Activated B cell treated with CpG ODN at 0.5 μM for 24 hours (primary cell): ENCODE measurements around the gene GALNT17. TPM values are rescaled to one million over a fixed set of nuclear protein-coding genes. Genes with fewer than 3 reads are reported as not detected.

ENCODE experiments used
- ATAC-seq: fragments of 200-7000 bp; cut with Tn5 transposase; one replicate; pipeline ENCODE4 v1.10.0; 2021; ENCODE audit warnings: low read depth, mild to moderate bottlenecking, moderate library complexity
- CTCF ChIA-PET: fragments of 350-600 bp; sonication (Branson Sonifier 250); formaldehyde crosslinking; loops from one replicate; lab custom pipeline; 2021; ENCODE audit warnings: antibody characterized with exemption; lab: Charles Lee
- POLR2A ChIA-PET: fragments of 350-600 bp; sonication (Branson Sonifier 250); formaldehyde crosslinking; loops from one replicate; lab custom pipeline; 2021; ENCODE audit warnings: antibody characterized with exemption; lab: Charles Lee
- DNase-seq: peaks from one replicate; pipeline ENCODE4 v3.0.0; 2022
- H3K27ac Mint-ChIP-seq: one replicate; pipeline ENCODE4 v1.8.0; 2020; ENCODE audit warnings: mixed read lengths
- H3K27me3 Mint-ChIP-seq: one replicate; pipeline ENCODE4 v1.8.0; 2021; ENCODE audit warnings: mixed read lengths
- H3K36me3 Mint-ChIP-seq: one replicate; pipeline ENCODE4 v1.8.0; 2021; ENCODE audit warnings: low read depth, mixed read lengths
- H3K4me1 Mint-ChIP-seq: one replicate; pipeline ENCODE4 v1.8.0; 2021; ENCODE audit warnings: mixed read lengths
- H3K4me3 Mint-ChIP-seq: one replicate; pipeline ENCODE4 v1.8.0; 2020; ENCODE audit warnings: mild to moderate bottlenecking, mixed read lengths
- H3K9me3 Mint-ChIP-seq: one replicate; pipeline ENCODE4 v1.8.0; 2020; ENCODE audit warnings: mixed read lengths
- CTCF ChIP-seq: fragments of 200-600 bp; IDR thresholded peaks from one replicate; pipeline ENCODE4 v1.8.0; 2022; ENCODE audit warnings: antibody characterized with exemption, mild to moderate bottlenecking
- intact Hi-C: fragments of 100-400 bp; cut with micrococcal nuclease; formaldehyde crosslinking; loops from one replicate; pipeline ENCODE4 v1.15.1; 2024
- total RNA-seq: library from RNA; stranded (reverse); gene quantifications from 2 replicates; pipeline ENCODE4 v1.2.3, GENCODE V29; 2022

GALNT17 gene
- total RNA-seq, 1 donor from 2014 or later: not detected

- no peaks in the 10 kb centered on the region for H3K27me3 Mint-ChIP-seq
- ChIA-PET CTCF (no interaction called here), POLR2A (no interaction called here)
- peaks cover 4% of the 10 kb centered on the region for H3K9me3 Mint-ChIP-seq
- H3K36me3 Mint-ChIP-seq: no peaks in the 10 kb centered on the region
- H3K4me3 Mint-ChIP-seq: no peak overlapping the region
- no peaks in the 10 kb centered on the region for H3K4me1 Mint-ChIP-seq
- DNase-seq (no peak), ATAC-seq (no peak)
- H3K27ac Mint-ChIP-seq: no peak overlapping the region
- intact Hi-C loops: no loop called here
- no peak for TF ChIP-seq CTCF
These were observed 355.1 kb downstream of the GALNT17 start for GRCh38 chr7:71486856-71487628.

- intact Hi-C loops: no loop called here
- Mint-ChIP-seq H3K27ac (no peak overlapping the region), H3K36me3 (no peaks in the 10 kb centered on the region), H3K27me3 (no peaks in the 10 kb centered on the region), H3K4me3 (no peak overlapping the region), H3K9me3 (peaks cover 4% of the 10 kb centered on the region), H3K4me1 (no peaks in the 10 kb centered on the region)
- ChIA-PET POLR2A (no interaction called here), CTCF (no interaction called here)
- TF ChIP-seq CTCF: no peak
- ATAC-seq (no peak), DNase-seq (no peak)
These were observed 356.4 kb downstream of the GALNT17 start for GRCh38 chr7:71488308-71488707.

GRCh38 chr7:71491336-71491735, 359.4 kb downstream of the GALNT17 start:
- H3K4me3 Mint-ChIP-seq: no peak overlapping the region
- H3K27me3 Mint-ChIP-seq: no peaks in the 10 kb centered on the region
- H3K36me3 Mint-ChIP-seq: no peaks in the 10 kb centered on the region
- intact Hi-C loops: no loop called here
- no peak overlapping the region for H3K27ac Mint-ChIP-seq
- DNase-seq (no peak), ATAC-seq (no peak)
- no peak for TF ChIP-seq CTCF
- peaks cover 6% of the 10 kb centered on the region for H3K9me3 Mint-ChIP-seq
- CTCF ChIA-PET: interaction anchor here (0.6 kb wide), 1 partner anchor 723 kb away, joined by 3 read pairs; no protein-coding TSS in a partner anchor
- H3K4me1 Mint-ChIP-seq: no peaks in the 10 kb centered on the region
- POLR2A ChIA-PET: no interaction called here

- TF ChIP-seq CTCF: no peak
- Mint-ChIP-seq H3K9me3 (peaks cover 6% of the 10 kb centered on the region), H3K4me1 (no peaks in the 10 kb centered on the region), H3K27ac (no peak overlapping the region), H3K36me3 (no peaks in the 10 kb centered on the region), H3K27me3 (no peaks in the 10 kb centered on the region), H3K4me3 (no peak overlapping the region)
- ChIA-PET CTCF (no interaction called here), POLR2A (no interaction called here)
- intact Hi-C loops: no loop called here
- ATAC-seq: no peak
- DNase-seq: no peak
These were observed 363.9 kb downstream of the GALNT17 start for GRCh38 chr7:71495828-71496227.

GRCh38 chr7:71497256-71497946, 365.5 kb downstream of the GALNT17 start:
- Mint-ChIP-seq H3K36me3 (no peaks in the 10 kb centered on the region), H3K9me3 (peaks cover 9% of the 10 kb centered on the region), H3K27ac (no peak overlapping the region), H3K4me1 (no peaks in the 10 kb centered on the region), H3K4me3 (no peak overlapping the region), H3K27me3 (no peaks in the 10 kb centered on the region)
- DNase-seq (no peak), ATAC-seq (no peak)
- ChIA-PET POLR2A (no interaction called here), CTCF (no interaction called here)
- intact Hi-C loops: no loop called here
- no peak for TF ChIP-seq CTCF
